GM18858 (cell line): ENCODE results near the gene FRYL.
A peak's percentile ranks its signal among the peaks of the same experiment; 100 is the strongest.
"Not testable (repeated sequence)": the region's sequence is repeated elsewhere in the genome, so short reads cannot be mapped to it uniquely, and the experiment has no call there.

Source experiments
- ATAC-seq: cut with Tn5 transposase; IDR thresholded peaks from one replicate; pipeline ENCODE4 v1.9.1; 2021; ENCODE audit not compliant: unreplicated experiment

FRYL gene

GRCh38 chr4:48786549-48786948 lies 6.5 kb upstream of the FRYL start:
- ATAC-seq: no peak

- no peak for ATAC-seq
Observed at GRCh38 chr4:48785302-48785701, 5.2 kb upstream of the FRYL start.

GRCh38 chr4:48781968-48782367 lies 1.9 kb upstream of the FRYL start:
- ATAC-seq: no peak

- ATAC-seq: no peak
Observed at GRCh38 chr4:48780865-48781214, 761 bp upstream of the FRYL start.

GRCh38 chr4:48779095-48779997 lies 733 bp downstream of the FRYL start:
- peak; percentile 24 for ATAC-seq

DNA sequence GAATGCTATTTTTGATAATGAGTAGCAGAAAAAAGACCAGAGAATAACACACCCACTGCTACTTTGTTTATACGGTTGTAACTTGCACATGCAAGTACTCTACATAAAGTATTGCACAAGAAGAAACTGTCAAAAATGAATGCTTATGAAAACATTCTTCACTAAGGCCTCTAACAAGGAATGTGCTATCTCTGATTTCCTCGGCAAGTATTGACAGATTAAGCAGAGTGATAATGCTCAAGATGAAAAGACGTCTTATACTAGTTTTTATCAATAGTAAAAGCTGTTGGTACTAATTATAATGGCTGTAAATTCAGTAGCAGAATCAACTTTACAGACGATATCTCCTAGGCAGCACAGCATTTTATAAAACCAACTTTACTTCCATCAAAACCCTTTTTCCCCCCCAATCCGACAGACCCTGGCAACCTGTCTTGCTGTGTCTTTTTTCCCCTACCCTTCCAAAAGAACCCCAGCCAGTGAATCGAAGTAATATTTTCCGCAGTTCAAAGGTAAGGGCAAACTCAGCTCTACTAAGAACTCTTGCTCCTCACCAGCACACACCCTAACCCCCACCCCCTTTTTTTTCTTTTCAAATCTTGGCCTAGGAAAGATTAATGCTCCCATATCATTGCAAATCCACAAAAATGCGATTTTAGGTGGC lies 1.5 kb downstream of the FRYL start:
- ATAC-seq: no peak

DNA sequence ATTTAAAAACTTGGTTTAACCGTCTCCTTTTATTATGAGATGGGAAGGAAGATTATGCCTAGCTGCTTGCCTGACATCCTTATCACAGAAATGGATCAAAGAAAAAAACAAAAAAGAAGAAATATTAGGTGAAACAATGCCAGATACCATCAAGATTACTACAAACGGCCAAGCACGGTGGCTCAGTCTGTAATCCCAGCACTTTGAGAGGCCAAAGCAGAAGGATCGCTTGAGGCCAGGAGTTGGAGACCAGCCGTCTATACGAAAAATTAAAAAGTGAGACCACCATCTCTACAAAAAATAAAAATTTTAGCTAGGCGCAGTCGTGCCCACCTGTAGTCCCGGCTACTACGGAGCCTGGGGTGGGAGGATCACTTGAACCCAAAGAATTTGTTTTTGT lies 2.3 kb downstream of the FRYL start:
- no peak for ATAC-seq

DNA sequence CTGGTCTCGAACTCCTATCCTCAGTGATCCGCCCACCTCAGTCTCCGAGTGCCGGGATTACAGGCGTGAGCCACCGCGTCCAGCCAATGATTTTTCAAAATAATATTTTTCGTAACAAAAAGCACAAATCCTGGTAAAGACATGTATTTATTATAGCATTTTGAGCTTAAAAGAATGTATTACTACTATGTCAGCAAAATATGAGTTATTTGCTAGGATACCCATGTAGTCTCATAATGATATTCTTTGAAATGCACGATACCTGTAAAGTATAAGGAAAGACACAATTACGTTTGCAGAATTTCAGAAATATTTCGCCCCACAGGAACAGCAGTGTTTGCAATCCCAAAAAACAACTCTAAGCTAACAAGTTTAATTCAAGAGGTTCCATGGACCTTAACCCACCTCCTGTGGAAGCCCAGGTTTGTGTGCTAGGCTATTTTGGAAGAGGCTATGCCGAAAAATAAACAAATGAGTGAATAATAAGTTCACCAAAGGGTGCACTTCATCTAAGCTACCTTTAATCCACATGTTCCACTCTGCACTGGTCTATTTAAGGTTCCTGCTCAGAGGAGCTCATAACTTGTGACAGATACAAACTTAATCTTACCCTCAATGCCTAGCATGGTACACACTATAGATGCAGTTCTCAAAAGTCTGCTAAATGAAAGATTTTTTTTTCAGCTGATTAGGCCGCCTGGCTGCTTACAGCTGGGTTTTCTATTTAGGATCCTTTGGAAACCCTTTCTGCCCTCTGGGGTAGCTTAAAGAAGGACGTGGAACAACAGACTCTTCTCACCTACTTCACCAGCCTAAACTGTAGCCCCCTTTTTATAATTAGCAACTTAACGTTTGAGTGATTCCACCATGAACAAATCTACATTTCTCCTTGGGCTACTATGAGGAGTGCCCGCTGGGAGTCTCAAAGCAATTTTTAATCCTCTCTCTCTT lies 5.0 kb downstream of the FRYL start:
- no peak for ATAC-seq

GRCh38 chr4:48772556-48772955 lies 7.5 kb downstream of the FRYL start:
- ATAC-seq: no peak

DNA sequence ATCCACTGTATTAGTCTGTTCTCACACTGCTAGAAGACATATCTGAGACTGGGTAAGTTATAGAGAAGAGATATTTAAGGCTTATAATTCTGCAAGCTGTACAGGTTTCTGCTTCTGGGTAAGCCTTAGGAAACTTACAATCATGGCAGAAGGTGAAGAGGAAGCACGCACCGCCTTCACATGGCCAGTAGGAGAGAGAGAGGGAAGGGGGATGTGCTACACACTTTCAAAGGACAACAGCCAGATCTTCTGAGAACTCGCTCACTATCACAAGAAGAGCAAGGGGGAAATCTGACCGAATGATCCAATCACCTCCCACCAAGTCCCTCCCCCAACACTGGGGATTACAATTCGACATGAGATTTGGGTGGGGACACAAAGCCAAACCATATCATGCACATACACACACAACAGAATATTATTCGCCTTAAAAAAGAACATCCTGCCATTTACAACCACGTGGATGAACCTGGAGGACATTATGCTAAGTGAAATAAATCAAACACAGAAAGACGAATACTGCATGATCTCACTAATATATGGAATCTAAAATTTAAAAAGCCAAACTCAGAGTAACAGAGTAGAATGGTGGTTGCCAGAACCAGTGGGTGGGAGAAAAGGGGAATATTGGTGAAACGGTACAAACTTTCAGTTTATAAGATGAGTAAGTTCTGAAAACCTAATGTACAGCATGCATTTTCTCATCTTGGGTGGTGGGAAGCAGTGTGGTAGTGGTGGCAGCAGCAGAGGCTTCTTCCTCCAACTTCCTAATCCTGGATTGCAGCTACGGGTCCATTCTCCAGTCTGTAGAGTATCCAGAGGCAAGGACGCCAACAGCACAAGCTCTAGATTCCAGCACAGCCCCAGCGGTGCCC lies 12.8 kb downstream of the FRYL start:
- ATAC-seq: no peak

GRCh38 chr4:48766131-48766792 lies 13.8 kb downstream of the FRYL start:
- peak; percentile 53 for ATAC-seq

- ATAC-seq: no peak
Observed at GRCh38 chr4:48762408-48762807, 17.7 kb downstream of the FRYL start.

DNA sequence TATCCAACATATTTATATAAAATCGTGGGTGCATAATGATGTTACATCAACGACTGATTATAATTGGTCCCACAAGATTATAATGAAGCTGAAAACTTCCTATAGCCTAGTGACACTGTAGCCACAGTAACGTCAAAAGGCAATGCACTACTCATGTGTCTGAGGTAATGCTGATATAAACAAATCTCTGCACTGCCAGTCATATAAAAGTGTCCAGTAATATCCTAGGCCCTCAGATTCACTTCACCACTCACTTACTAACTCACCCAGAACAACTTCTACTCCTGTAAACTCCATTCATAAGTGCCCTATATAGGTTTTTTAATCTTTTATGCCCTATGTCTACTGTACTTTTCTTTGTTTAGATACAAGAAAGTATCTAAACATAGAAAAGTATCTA lies 18.8 kb downstream of the FRYL start:
- no peak for ATAC-seq

DNA sequence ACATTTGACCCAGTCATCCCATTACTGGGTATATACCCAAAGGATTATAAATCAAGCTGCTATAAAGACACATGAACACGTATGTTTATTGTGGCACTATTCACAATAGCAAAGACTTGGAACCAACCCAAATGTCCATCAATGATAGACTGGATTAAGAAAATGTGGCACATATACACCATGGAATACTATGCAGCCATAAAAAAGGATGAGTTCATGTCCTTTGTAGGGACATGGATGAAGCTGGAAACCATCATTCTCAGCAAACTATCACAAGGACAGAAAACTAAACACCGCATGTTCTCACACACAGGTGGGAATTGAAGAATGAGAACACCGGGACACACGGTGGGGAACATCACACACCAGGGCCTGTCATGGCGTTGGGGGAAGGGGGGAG lies 21.4 kb downstream of the FRYL start:
- not testable (repeated sequence) for ATAC-seq

- no peak for ATAC-seq
Observed at GRCh38 chr4:48756689-48757220, 23.3 kb downstream of the FRYL start.

- ATAC-seq: no peak
Observed at GRCh38 chr4:48755281-48755680, 24.8 kb downstream of the FRYL start.

DNA sequence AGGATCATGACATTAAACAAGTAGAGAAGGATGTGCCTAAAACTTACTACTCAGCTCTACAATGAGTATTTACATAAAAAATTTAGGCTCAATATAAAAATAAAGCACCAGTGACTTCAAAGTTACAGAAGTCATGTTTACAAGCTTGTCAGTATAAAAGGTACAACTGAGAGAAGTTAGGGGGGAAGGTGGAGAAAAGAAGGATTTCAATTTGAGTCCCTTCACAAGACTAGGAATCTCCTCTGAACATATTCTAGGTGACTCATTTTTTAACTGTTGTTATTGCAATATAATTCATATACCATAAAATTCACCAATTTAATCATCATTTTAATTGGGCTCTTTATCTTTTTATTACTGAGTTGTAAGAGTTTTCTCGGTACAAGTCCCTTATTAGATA lies 26.9 kb downstream of the FRYL start:
- ATAC-seq: no peak

- no peak for ATAC-seq
Observed at GRCh38 chr4:48752726-48753125, 27.4 kb downstream of the FRYL start.

GRCh38 chr4:48752246-48752645 lies 27.8 kb downstream of the FRYL start:
- ATAC-seq: no peak
